ENCODE data around the gene LRRC38.
A peak's percentile ranks its signal among the peaks of the same experiment; 100 is the strongest.

The LRRC38 gene

GRCh38 chr1:13516606-13517005 is 2.8 kb upstream of the LRRC38 start:
- DNase-seq = no peak

GRCh38 chr1:13514821-13515220 is 1.0 kb upstream of the LRRC38 start:
- peak; percentile 22 for DNase-seq

GRCh38 chr1:13513063-13513894 is 524 bp downstream of the LRRC38 start:
- DNase-seq = peak; percentile 35

GRCh38 chr1:13512472-13512871 is 1.3 kb downstream of the LRRC38 start:
- peak; percentile 39 for DNase-seq

- DNase-seq = no peak
Observed at GRCh38 chr1:13510499-13510898, 3.3 kb downstream of the LRRC38 start.

GRCh38 chr1:13507075-13507474 is 6.7 kb downstream of the LRRC38 start:
- DNase-seq = no peak

- no peak for DNase-seq
Observed at GRCh38 chr1:13505020-13505419, 8.8 kb downstream of the LRRC38 start.

GRCh38 chr1:13500806-13501205 is 13.0 kb downstream of the LRRC38 start:
- DNase-seq = no peak

GRCh38 chr1:13499422-13499821 is 14.4 kb downstream of the LRRC38 start:
- no peak for DNase-seq

- no peak for DNase-seq
Observed at GRCh38 chr1:13498553-13498952, 15.2 kb downstream of the LRRC38 start.

GRCh38 chr1:13495186-13495585 is 18.6 kb downstream of the LRRC38 start:
- DNase-seq = no peak

- DNase-seq = no peak
Observed at GRCh38 chr1:13494712-13495111, 19.1 kb downstream of the LRRC38 start.

GRCh38 chr1:13494025-13494424 is 19.8 kb downstream of the LRRC38 start:
- DNase-seq = no peak

GRCh38 chr1:13492711-13493110 is 21.1 kb downstream of the LRRC38 start:
- no peak for DNase-seq

- DNase-seq = no peak
Observed at GRCh38 chr1:13487957-13488356, 25.8 kb downstream of the LRRC38 start.

- DNase-seq = no peak
Observed at GRCh38 chr1:13487143-13487868, 26.5 kb downstream of the LRRC38 start.

- DNase-seq = no peak
Observed at GRCh38 chr1:13483946-13484345, 29.9 kb downstream of the LRRC38 start.

- DNase-seq = no peak
Observed at GRCh38 chr1:13482600-13482999, 31.2 kb downstream of the LRRC38 start.

GRCh38 chr1:13479171-13479856 is 34.5 kb downstream of the LRRC38 start:
- no peak for DNase-seq

GRCh38 chr1:13478692-13479091 is 35.1 kb downstream of the LRRC38 start:
- DNase-seq = peak; percentile 53

- DNase-seq = peak; percentile 29
Observed at GRCh38 chr1:13469343-13469742, 44.5 kb downstream of the LRRC38 start.

GRCh38 chr1:13465515-13465914 is 48.3 kb downstream of the LRRC38 start:
- DNase-seq = no peak

GRCh38 chr1:13462682-13463081 is 51.1 kb downstream of the LRRC38 start:
- no peak for DNase-seq

- no peak for DNase-seq
Observed at GRCh38 chr1:13461977-13462376, 51.8 kb downstream of the LRRC38 start.
